22Rv1 (cell line): ENCODE data around the gene SLC2A8.

ENCODE experiments used
- ZFX ChIP-seq: fragments of 450-650 bp; IDR thresholded peaks from 2 replicates; pipeline ENCODE4 v1.6.1; 2017; ENCODE audit warnings: antibody characterized with exemption, borderline replicate concordance
- TF ChIP-seq, protein P1 (sequence below): fragments of 450-650 bp; IDR thresholded peaks from 2 replicates; pipeline ENCODE4 v1.5.1; 2017; ENCODE audit warnings: mild to moderate bottlenecking

- TF ChIP-seq, protein P1, sequence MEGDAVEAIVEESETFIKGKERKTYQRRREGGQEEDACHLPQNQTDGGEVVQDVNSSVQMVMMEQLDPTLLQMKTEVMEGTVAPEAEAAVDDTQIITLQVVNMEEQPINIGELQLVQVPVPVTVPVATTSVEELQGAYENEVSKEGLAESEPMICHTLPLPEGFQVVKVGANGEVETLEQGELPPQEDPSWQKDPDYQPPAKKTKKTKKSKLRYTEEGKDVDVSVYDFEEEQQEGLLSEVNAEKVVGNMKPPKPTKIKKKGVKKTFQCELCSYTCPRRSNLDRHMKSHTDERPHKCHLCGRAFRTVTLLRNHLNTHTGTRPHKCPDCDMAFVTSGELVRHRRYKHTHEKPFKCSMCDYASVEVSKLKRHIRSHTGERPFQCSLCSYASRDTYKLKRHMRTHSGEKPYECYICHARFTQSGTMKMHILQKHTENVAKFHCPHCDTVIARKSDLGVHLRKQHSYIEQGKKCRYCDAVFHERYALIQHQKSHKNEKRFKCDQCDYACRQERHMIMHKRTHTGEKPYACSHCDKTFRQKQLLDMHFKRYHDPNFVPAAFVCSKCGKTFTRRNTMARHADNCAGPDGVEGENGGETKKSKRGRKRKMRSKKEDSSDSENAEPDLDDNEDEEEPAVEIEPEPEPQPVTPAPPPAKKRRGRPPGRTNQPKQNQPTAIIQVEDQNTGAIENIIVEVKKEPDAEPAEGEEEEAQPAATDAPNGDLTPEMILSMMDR: no peak
- no peak for TF ChIP-seq ZFX
Observed at GRCh38 chr9:127386981-127387380, 10.0 kb upstream of the SLC2A8 start.
